WERI-Rb-1 (cell line): ENCODE measurements around the gene XAB2.
A peak's percentile ranks its signal among the peaks of the same experiment; 100 is the strongest.

Experiments used
- DNase-seq: peaks from one replicate; pipeline ENCODE4 v3.0.0-alpha.2; 2020
- H3K27ac ChIP-seq: fragments of 250-450 bp; sonication (Bioruptor Pico); 2 replicates; pipeline ENCODE4 v1.5.1; 2020; ENCODE audit warnings: mild to moderate bottlenecking, moderate library complexity
- H3K27me3 ChIP-seq: fragments of 250-450 bp; sonication (Bioruptor Pico); 2 replicates; pipeline ENCODE4 v1.5.1; 2021; ENCODE audit warnings: mild to moderate bottlenecking, low read depth, moderate library complexity; ENCODE audit not compliant: insufficient read depth, severe bottlenecking
- H3K36me3 ChIP-seq: fragments of 250-450 bp; sonication (Bioruptor Pico); 2 replicates; pipeline ENCODE4 v1.5.1; 2020; ENCODE audit warnings: mild to moderate bottlenecking, moderate library complexity
- H3K4me3 ChIP-seq: 2 replicates; pipeline ENCODE4 v1.5.1; 2011; ENCODE audit warnings: low read depth, mild to moderate bottlenecking, control low read depth, low read length
- H3K9me3 ChIP-seq: fragments of 250-450 bp; sonication (Bioruptor Pico); 2 replicates; pipeline ENCODE4 v1.5.1; 2021; ENCODE audit warnings: mild to moderate bottlenecking, moderate library complexity; ENCODE audit not compliant: severe bottlenecking
- TF ChIP-seq, protein P1 (sequence below): IDR thresholded peaks from 2 replicates; pipeline ENCODE4 v1.5.1; 2011; ENCODE audit warnings: low read depth, mild to moderate bottlenecking, control low read depth, inconsistent platforms, low read length

The XAB2 gene

DNA sequence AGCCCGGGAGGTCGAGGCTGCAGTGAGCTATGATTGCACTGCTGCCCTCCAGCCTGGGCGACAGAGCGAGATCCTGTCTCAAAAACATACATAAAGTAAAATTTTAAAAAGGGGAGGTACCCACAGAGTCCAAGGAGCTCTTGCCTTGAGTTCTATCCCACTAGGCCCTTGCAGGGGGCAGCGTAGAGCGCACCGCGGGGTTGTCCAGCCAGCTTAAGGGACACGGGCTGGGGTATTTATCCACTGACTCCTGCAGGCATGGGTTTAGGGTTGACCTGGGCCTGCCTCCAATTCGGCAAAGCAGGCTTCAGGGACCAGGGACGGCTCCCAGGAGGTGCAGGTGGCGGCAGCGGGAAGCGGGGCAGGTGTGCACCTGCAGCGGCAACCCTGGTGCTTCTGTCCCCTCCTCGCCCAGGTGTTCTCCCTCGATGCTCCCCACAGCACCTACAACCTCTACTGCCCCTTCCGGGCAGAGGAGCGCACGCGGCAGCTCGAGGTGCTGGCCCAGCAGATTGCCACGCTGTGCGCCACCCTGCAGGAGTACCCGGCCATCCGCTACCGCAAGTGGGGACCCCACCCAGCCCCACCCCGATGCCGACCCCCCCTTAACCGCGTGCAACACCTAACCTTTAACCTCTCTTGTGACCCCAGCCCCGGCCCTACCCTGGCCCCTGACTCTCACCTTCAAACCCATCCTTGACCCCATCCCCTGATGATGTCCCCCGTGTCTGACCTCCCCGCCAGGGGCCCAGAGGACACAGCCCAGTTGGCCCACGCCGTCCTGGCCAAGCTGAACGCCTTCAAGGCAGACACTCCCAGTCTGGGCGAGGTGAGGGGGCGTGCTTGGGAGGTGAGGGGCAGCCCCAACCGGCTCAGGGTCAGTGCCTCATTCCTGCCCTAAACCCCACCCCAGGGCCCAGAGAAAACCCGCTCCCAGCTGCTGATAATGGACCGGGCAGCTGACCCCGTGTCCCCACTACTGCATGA lies 12.2 kb upstream of the XAB2 start:
- no peak overlapping the region for H3K4me3 ChIP-seq
- peak; percentile 63 for DNase-seq
- no peaks in the 10 kb centered on the region for H3K9me3 ChIP-seq
- H3K27ac ChIP-seq = no peak overlapping the region
- no peaks in the 10 kb centered on the region for H3K36me3 ChIP-seq
- no peaks in the 10 kb centered on the region for H3K27me3 ChIP-seq
- TF ChIP-seq, protein P1, sequence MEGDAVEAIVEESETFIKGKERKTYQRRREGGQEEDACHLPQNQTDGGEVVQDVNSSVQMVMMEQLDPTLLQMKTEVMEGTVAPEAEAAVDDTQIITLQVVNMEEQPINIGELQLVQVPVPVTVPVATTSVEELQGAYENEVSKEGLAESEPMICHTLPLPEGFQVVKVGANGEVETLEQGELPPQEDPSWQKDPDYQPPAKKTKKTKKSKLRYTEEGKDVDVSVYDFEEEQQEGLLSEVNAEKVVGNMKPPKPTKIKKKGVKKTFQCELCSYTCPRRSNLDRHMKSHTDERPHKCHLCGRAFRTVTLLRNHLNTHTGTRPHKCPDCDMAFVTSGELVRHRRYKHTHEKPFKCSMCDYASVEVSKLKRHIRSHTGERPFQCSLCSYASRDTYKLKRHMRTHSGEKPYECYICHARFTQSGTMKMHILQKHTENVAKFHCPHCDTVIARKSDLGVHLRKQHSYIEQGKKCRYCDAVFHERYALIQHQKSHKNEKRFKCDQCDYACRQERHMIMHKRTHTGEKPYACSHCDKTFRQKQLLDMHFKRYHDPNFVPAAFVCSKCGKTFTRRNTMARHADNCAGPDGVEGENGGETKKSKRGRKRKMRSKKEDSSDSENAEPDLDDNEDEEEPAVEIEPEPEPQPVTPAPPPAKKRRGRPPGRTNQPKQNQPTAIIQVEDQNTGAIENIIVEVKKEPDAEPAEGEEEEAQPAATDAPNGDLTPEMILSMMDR = peak; percentile 64

DNA sequence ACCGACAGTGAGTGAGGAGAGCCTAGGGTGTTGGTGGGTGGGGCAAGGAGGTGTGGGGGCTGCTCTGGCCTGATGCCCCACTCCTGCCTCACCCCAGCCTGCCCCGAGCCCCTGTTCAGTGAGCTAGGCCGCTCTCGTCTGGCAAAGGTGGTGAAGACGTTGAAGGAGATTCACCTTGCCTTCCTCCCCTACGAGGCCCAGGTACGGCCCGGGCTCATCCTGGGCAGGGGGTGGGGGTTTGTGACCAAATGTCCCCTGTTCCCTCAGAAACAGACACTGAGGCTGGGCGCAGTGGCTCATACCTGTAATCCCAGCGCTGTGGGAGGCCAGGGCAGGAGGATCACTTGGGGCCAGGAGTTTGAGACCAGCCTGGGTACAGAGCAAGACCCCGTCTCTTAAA lies 11.5 kb upstream of the XAB2 start:
- Histone ChIP-seq H3K27ac (no peak overlapping the region), H3K27me3 (no peaks in the 10 kb centered on the region), H3K9me3 (no peaks in the 10 kb centered on the region), H3K36me3 (no peaks in the 10 kb centered on the region), H3K4me3 (no peak overlapping the region)
- DNase-seq = no peak
- TF ChIP-seq, protein P1 = no peak

DNA sequence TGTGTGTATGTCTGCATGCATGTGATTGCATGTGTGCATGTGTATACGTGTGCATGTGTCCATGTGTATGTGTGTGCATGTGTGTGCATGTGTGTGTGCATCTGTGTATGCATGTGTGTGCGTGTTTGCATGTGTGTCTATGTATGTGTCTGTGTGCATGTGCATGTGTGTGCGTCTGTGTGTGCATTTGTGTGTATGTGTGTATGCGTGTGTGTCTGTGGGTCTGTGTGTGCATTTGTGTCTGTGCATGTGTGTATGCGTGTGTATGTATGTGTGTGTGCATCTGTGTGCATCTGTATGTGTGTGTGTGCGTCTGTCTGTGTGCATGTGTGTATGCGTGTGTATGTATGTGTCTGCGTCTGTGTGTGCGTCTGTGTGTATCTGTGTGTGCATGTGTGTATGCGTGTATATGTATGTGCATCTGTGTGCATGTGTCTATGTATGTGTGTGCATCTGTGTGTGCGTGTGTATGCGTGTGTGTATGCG lies 10.6 kb upstream of the XAB2 start:
- H3K36me3 ChIP-seq = no peaks in the 10 kb centered on the region
- no peak for DNase-seq
- H3K9me3 ChIP-seq = no peaks in the 10 kb centered on the region
- TF ChIP-seq, protein P1 = no peak
- H3K27me3 ChIP-seq = no peaks in the 10 kb centered on the region
- no peak overlapping the region; the same call in 1 of the 2 replicates for H3K27ac ChIP-seq
- H3K4me3 ChIP-seq = no peak overlapping the region

DNA sequence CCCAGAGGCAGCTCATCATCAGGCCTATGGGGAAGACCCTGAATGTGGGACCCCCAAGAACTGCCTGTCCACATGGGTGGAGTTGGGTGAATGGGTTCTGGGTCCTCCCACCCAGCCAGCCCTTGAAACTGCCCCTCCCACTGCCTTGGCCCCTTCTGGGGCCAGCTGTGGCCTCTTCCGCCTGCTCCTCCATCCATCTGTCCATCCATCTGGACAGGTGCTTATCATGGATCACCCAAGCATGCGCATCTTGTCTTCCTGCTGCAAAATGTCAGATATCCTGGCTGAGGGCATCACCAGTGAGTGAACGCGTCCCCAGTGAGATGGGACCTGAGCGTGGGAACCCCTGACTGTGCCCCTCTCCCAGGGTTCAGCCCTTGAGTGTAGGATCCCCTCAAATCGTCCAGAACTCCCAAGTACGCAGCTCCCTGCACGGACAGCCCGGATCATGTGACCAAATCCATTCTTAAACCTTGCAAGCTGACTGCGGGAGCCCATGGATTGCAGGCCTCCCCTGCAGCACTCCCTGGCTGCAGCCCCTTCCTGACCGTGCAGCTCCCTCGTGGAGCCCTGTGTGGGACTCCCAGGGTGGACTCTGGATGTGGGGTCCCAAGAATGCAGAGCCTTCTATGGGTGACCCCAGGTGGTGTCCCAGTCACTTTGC lies 9.6 kb upstream of the XAB2 start:
- no peaks in the 10 kb centered on the region for H3K27me3 ChIP-seq
- peak overlapping the region; percentile 87 for H3K27ac ChIP-seq
- H3K4me3 ChIP-seq = peak overlapping the region; percentile 36
- H3K9me3 ChIP-seq = no peaks in the 10 kb centered on the region
- peak; percentile 83 for DNase-seq
- H3K36me3 ChIP-seq = no peaks in the 10 kb centered on the region
- TF ChIP-seq, protein P1 = no peak

DNA sequence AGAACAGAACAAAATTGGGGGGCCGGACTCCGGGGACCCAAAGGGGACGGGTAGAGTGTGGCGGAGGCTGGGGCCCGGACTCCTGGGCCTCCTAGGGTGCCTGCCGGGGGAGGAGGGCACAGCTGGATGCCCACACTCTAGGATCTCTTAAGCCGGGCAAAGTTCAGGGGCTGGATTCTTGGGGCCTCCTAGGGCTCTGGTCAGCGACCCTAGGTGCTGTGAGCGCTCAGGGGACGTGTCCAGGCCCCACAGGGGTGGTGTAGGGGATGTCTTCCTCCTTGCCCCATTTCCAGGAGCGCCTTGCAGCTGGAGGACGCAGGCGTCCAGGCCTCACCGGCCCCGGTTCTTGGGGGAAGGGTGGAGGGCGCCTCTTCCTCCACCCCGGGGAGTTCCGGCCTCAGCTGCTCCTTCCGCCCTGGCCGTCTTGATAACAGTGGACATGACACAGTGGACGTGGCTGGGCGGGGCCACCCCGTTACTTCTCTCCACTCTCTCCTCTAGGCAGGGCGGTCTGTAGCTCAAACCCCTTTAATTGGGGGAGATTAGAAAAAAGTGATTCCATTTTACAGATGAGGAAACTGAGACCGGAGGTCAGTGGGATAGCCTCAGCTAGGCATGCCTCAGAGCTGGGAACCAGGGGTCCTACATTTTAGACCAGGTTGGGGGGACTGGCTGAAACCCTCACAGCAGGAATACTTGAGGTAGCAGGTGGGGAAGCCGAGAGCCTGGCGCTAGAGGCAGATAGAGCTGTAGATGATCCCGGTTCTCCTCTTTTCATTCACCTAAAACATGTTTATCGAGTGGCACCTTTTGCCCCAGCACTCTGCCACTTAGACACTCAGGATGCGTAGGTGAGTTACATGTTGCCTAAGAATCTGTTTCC lies 8.3 kb upstream of the XAB2 start:
- Histone ChIP-seq H3K4me3 (no peak overlapping the region), H3K36me3 (peaks cover 2% of the 10 kb centered on the region), H3K9me3 (no peaks in the 10 kb centered on the region), H3K27ac (peak overlapping the region; percentile 42), H3K27me3 (no peaks in the 10 kb centered on the region)
- TF ChIP-seq, protein P1 = no peak
- DNase-seq = no peak
